NCI-H2171 (cell line): ENCODE data around the gene FUS.
"Not testable (repeated sequence)": the region's sequence is repeated elsewhere in the genome, so short reads cannot be mapped to it uniquely, and the experiment has no call there.

ENCODE experiments used
- DNase-seq: peaks from one replicate; lab custom pipeline; 2025; lab: John Stamatoyannopoulos, UW

The FUS gene

DNA sequence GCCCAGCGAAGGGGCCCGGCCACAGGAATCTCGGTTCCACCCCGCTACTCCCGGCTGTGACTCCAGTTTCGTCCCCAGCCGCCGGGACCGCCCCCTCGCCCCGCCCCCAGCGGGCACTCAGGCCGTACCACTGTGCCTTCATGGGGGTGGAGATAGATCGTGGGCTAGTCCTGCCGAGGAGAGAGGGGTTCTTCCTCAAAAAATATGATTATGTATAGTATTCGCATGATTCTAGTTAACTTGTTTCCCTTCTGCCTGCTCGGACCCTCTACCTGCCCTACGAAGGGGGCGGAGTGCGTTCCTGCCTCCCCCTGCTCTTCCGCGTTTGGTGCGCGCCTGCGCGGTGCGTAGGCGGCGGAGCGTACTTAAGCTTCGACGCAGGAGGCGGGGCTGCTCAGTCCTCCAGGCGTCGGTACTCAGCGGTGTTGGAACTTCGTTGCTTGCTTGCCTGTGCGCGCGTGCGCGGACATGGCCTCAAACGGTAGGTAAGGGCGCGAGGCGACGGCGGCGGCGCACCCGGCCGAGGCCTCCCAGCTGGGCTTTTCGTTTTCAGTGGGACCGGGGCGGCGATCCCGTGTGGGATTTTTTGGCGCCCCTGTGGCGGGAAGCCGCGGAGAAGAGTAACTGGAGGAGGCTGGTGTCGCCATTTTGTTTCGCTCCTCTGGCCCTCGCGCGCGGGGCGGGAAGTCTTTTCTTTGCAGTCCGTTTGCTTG, at the start of gene FUS:
TSS of gene FUS (plus strand) at position 393 of the 713 bp plus-strand sequence. CDS start at position 469, 76 bp downstream.
- DNase-seq = peak; percentile 79

DNA sequence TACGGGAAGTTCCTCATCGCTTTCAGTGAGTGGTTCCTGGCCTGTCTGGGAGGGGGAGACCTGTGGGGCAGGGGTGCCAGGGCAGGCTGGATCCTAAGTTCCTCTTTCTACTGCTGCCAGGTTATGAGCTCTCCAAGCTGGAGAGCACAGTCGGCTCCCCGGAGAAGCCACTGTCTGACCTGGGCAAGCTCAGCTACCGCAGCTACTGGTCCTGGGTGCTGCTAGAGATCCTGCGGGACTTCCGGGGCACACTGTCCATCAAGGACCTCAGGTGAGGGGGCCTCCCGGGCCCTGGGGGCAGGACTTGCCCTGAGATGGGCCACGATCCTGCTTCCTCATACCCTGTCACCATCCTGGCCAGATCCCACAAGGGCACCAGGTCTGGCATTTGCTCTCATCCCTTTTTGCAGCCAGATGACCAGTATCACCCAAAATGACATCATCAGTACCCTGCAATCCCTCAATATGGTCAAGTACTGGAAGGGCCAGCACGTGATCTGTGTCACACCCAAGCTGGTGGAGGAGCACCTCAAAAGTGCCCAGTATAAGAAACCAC, 49.5 kb upstream of the FUS start:
- DNase-seq = no peak

DNA sequence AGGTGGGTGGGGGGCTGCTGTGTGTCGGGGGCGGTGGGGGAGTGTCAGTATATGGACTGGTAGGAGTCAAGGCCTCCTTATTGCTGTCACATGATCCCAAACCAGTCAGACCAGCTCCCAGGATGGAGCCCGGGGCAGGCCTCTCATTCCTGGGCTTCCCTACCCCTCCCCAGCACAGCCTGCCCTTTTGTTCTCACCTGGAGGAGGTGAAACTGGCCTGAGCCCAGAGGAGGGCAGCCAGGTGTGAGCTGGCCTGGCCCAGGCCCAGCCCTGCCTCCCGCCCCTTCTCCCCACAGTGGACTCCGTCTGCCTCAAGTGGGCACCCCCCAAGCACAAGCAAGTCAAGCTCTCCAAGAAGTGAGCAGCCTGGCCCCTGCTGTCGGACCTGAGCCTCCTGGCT, 49.0 kb upstream of the FUS start:
- no peak for DNase-seq

DNA sequence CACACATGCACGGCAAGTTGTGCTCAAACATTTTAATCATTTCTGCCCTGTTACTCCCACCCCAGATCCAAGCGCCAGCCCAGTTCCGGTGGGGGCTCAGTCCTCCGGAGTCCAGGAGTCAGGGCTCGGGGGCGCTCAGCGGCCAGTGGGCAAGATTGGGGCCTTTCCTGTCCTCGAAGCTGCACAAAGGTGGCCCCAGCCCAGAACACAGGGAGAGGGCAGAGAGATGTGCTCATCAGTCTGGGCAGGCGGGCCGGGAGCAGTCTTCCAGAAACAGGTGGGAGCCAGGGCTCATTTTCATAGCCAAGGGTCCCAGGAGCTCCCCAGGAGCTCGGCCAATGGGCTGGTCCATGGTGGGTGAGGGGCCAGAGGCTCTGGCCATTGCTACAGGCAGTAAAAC, 48.5 kb upstream of the FUS start:
- no peak for DNase-seq

DNA sequence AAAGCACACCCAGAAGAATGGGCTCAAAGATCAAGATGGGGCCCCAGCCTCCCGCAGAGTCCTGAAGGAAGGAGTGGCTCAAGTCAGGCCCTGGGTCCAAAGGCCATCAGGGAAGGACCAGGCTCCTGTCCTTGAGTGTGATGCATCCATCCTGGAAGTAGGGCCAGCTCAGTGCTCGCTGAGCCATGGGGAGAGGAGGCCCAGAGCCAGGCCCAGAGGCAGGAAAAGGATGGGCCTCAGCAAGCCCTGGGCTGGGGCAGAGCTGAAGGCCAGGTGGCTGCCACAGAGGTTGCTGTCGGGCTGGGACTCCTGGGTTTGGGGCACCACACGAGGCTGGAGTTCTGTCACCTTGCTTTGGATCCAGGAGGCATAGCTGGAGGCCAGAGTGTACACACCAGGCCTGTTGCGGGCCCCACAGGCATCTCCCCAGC, 48.1 kb upstream of the FUS start:
- DNase-seq = no peak

DNA sequence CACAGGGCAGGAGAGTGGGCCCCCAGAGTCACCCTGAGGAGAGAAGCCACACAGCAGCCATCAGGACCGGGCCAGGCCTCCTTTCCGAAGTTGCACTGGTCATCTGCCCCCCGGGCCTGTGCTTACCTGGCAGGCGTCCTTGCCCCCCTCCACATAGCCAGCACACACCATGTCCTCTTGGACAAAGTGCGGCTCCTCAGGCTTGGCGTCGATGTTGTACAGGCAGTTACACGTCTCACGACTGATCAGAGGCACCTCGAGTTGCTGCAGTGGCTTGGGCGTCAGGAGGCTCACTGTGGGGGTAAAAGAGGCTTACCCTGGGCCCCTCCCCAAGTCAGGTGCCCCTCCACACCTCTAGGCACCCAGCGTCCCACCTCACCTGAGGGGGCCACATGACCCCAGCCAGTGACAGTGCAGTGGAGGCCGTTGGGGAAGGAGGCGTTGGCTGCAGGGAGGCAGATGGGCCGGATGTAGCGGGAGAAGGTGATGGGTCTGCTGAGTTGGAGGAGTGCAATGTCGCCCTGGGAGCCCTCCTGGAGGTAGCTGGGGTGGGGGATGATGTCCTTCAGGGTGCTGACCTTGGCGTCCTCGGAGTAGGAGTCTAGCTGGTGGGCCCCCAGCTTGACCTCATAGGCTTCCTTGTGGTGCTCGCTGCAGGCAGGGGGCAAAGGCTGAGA, 47.5 kb upstream of the FUS start:
- no peak for DNase-seq

DNA sequence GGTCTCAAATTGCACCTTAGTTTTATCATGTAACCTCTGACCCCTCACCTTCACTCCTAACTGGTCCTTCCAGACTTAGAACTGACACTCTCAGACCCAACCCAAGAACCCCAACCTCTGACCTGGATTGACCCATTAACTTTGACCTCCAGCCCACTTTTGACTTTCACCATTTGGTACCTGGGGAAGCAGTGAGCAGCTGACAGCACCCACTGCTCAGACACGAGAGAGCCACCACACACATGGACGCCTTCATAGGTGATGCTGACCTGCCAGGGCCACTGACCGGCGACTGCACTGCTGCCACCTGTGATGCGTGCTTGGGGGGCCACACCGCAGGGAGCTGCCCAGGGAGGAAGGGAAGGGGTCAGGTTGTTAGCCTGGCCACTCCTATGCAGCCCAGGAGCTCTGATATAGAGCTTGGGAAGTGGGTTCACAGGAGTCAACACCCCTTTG, 46.9 kb upstream of the FUS start:
- no peak for DNase-seq

DNA sequence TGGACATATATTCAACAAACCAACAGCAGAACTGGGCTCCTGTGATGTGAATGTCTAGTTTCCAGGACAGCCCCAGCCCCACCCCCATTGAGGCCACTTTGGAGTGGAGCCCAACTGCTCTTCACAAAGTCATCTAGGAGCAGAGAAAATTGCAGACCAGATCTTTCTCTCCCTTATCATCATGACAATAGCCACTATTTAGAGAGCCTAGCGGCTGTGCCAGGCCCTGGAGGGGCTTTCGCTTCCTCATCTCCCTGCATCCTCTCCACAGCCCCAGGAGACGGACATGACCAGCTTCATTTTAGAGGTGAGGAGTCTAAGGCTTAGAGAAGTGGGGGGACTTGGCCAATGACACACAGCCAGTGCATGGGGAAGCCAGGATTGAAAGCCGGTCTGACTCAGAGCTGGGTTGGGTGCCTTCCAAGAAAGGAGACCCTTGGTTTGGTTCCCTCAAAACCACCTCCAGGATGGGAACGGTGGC, 45.8 kb upstream of the FUS start:
- no peak for DNase-seq

DNA sequence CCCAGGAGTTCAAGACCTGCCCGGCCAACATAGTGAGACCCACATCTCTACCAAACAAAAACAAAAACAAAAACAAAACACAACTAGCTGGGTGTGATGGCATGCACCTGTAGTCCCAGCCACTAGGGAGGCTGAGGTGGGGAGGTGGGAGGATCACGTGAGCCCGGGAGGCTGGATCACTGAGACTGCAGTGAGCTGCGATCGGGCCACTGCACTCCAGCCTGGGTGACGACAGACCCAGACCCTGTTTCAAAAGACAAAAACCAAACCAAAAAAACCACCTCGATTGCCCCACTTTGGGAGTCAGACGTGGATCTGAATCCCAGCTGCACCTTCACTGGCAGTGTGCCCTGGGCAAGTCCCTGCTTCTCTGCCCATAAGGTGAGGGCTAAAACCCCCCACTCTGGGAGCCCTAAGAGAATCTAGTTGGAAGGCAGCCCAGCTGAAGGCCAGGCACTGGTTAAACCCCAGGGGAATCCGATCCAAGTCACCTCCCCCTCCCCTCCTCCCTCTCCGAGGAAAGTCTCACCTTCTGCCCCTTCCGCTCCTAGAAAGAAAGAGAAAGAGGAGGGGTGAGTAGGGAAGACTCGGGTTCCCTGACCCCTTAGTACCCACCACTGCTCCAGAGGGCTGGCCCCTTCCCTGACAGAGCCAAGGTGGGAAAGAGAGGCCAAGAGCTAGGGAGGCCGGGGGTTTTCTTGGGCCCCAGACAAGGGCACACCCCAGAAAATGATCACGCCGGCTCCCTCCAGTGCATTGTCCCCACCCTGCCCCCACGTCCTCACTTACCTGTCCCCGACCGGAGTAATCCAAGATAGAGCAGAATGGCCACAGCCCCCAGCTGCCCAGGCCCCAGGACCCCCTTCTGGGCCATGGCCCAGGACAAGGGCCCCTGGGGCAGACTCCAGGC, 45.1 kb upstream of the FUS start:
- peak; percentile 91 for DNase-seq

DNA sequence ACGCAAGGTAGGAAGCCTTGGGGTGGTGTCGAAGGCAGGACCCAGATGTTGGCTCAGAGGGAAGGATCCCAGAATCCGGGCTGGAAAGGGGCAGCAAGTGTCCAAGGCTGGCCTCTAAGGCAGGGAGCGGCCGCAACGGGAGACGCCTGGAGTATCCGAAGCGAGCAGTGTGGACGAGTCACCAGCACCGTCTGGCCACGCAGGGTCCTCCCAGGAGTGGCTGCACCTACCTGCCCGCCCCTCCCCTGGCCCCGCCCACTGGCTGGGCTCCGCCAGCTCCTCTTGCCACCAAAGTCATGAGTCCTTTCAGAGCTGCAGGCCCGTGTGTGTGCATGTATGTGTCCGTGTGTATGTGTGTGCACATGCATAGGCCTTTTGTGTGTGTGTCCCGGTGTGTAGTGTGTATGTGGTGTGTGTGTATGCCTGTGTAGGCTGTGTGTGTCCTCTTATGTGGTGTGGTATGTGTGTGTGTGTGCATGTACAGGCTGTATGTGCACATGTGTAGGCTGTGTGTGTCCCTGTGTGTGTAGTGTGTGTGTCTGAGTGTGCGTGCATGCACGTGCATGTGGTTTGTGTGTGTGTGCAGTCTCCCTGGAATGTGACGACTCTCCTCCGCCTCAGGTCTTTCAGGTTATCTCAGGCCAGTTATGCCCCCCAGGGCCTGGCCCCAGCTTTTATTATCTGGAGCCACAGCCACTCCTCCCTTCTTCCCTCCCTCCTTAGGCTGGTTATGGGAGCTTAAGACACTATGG, 44.2 kb upstream of the FUS start, which contains the start of gene PRSS8:
TSS of gene PRSS8 (minus strand) at position 193 of the 752 bp plus-strand sequence. CDS start 229 bp downstream, outside the sequence.
- DNase-seq = no peak

DNA sequence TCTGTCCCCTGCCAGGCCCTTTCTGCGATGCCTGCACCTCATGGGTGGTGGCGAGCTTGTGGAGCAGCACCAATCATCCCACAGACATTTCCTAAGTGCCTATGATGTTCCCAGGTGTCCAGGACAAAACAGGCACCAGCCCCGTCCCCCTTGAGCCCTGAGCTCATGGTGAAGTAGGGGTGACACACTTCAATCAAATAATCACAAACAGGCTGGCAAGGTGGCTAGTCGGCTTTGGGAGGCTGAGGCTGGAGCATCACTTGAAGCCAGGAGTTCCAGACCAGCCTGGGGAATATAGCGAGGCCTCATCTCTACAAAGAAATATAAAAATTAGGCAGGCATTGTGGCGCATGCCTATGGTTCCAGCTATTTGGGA, 43.7 kb upstream of the FUS start:
- no peak for DNase-seq

DNA sequence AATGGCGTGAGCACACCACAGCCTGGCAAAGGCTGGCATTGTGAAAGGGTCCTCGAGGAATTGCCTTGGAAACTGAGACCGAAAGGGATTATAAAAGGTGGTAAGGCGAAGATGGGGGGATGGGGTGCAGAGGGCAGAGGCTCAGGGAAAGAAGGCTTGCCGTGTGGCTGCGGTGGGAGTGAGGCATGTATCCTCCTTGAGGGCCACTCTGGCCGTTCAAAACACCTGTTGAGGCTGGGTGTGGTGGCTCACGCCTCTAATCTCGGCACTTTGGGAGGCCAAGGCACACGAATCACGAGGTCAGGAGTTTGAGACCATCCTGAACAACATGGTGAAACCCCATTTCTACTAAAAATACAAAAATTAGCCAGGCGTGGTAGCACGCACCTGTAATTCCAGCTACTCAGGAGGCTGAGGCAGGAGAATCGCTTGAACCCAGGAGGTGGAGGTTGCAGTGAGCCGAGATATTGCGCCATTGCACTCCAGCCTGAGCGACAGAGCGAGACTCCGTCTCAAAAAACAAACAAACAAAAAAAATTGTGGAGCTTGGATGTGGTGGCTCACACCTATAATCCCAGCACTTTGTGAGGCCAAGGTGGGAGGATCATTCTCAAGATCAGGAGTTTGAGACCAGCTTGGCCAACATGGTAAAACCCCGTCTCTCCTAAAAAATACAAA, 43.0 kb upstream of the FUS start:
- not testable (repeated sequence) for DNase-seq

DNA sequence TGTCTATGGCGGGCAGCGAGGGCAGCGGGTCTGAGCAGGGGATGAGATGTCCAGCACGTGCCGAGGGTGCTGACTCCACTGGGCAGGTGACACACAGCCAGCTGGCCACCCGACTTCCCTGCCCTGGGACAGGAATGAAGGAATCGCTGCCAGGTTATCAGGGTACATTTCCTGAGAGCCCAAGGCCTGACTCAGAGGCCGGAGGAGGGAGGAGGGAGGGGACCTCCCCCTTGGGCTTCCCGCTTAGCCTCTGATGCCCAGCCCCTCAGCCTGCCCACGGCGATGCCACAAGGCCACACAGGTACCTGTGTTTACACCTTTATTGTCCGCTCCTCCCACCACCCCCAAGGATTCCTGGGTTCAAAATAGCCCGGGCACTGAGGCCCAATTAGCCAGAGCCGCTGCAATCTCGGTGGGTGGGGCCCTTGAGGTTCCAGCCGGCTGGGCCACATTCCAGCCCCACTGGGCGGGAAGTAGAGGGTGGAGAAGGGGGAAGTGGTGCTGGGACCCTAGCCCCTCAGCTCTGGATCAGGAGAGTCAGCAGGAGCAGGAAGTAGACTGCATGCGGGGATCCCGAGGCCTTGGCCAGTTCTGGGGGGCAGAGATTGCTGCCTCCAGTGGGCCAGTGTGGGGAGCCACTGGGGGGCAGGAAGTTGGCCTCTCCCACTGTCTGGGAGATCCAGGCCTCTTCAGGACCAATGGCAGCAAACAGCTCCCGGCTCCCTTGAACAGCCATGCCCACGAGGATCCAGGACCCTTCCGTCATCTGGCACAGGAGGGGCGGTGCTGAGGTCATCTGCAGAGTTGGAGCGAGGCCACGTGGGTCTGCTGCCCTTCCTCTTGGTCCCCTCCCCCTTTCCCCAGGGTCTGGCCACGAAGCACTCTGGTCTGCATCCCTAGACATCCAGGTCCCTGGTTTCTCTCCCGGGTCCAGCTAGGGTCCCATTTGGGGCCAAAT, 41.0 kb upstream of the FUS start:
- no peak for DNase-seq

DNA sequence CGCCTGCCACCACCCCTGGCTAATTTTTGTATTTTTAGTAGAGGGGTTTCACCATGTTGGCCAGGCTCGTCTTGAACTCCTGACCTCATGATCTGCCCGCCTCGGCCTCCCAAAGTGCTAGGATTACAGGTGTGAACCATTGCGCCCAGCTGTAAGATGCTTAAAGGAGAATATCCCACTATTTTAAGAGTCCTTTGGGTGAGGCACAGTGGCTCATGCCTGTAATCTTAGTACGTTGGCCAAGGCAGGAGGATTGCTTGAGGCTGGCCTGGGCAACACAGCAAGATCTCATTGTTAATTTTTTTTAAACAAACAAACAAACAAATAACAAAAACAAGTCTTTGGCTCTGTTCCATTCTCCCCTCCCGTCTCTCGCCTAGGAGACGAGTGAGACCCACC, 38.9 kb upstream of the FUS start:
- DNase-seq = not testable (repeated sequence)

DNA sequence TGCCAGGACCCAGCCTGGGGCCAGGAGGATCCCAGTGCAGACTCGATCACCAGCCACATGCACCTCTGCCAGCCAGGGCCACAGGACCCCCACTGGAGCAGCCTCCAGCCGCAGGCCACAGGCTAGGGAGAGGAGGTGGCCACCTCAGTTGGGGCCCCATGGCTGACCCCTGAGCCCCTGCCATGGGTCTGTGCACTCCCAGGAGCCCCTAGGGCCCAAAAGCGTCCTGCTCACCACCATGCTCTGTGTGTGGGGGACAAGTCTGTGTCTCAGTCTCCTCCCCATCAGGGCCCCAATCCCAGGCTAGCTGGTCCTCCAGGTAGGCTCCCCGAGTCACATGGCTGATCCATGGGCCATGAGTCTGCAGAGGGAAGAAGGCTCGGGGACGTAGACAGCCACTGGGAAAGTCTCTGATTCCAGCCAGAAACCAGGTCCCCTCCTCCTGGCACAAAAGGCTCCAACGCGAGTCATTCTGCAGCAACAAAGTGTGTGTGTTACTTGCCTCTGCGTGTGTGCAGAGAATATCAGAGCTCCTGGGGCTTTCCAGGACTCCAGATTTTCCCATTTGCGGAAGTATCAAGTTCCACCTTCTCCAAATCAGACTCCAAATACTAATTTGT, 38.3 kb upstream of the FUS start:
- no peak for DNase-seq

DNA sequence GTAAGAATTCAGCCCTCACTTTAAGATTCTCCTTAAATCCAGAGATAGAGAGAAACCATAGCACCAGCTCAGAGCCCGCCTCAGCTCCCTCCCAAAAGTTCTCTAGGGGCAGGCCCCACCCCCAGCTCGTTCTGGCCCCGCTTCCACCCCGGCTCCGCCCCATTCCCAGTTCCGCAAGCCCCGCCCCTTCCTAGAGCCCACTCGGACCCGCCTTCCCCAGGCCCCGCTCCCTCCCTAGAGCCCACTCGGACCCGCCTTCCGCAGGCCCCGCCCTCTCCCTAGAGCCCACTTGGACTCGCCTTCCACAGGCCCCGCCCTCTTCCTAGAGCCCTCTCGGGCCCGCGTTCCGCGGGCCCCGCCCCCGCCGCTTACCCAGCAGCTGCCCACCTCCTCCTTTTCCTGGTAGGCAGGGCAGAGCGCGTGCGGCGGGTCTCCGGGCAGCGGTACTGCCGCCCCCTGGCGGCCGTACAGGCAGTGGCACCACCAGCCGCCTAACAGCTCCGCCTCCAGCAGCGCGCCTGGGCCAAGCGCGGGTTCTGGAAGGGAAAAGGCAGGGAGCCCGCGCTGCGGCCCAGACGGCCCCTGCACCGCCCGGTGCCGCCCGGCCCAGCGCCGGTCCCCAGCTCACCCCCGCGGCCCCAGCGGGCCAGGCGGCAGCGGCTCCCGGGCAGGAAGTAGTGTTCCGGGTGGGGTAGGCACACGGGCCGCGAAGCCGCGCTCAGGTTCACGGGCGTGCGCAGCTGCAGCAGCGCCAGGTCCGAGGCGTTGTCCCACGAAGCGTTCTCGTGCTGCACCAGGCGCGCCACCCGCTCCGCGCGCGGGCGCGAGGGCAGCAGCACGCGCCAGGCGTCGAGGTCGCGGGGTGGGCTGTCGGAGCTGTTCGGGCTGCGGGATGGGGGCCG, 37.6 kb upstream of the FUS start:
- peak; percentile 99 for DNase-seq

DNA sequence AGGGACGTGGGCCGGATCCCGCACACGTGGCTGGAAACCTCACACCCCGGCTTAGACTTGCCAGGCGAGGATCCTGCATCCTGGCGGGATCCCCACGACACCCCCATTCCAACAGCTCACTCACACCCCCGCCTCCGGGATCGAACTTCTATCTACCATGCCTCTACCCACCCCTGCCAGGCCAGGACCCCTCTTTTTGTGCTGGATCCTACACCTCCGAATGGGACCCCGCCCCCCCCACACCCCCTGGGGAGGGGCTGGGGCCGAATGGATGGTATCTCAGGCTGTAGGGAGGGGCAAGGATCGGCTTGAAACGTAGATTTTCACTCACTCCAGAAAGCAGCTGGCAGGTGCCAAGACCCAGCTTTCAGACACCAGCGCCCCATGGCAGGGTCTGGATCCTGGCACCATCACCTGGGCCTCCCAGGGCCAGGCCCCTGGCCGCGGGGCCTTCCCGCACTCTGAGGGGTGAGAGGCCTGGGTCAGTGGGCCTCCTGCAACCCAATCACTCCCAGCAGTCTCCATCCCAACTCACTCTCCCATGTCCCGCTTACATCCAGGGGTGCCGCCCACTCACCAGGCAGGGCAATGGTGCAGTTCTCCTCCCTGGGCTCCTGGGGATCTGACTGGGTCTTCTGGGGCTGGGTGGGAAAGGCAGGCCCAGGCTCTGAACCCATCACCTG, 36.8 kb upstream of the FUS start:
- DNase-seq = no peak
